Measurements from ENCODE around the gene CHTF8.
A peak's percentile ranks its signal among the peaks of the same experiment; 100 is the strongest.

The CHTF8 gene

DNA sequence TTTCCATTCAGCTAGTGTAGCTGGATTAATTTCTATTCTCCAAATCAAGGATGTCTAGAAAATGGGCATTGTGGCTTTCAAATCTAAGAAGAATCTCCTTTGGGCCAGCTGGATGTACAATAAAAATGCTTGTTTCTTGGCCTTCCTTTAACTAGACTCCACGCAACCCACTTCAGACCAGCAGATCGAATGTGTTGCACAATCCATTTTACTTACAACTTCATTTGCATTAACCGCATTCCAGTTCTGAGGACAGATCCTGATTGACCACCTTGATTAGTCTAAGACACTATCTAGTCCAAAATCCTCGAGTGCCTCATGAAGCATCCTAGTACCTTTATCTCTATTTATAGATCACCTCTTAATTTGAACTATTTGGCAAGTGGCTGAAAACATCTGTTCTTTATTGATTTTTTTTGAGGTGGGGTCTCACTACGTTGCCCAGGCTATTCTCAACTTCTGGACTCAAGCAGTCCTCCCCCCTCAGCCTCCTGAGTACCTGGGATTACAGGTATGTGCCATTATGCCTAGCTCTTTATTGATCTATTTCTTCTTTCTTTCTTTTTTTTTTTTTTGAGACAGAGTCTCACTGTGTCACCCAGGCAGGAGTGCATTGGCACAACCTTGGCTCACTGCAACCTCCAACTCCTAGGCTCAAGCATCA lies 47.2 kb downstream of the CHTF8 start:
- DNase-seq (ENCODE audit: low read depth), result no peak

DNA sequence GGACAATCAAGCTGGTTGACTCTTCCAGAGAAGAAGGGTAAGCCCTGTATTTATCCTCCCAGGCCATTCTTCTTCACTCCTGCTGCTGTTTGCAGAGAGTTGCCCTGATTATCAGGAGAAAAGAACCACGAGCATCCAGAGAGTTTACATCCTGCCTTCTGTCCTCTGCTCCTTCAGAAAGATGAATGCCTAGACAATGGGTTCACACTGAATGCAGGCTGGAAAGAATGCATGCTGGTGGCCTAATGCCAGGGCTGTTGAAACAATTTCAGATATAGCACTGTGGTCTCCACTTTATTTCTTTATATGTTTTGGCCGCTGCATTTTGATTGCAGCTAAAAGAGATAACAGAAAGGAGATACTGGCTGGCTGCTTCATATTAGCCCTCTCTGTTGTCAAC lies 48.1 kb downstream of the CHTF8 start:
- no peak for DNase-seq (ENCODE audit: low read depth)

DNA sequence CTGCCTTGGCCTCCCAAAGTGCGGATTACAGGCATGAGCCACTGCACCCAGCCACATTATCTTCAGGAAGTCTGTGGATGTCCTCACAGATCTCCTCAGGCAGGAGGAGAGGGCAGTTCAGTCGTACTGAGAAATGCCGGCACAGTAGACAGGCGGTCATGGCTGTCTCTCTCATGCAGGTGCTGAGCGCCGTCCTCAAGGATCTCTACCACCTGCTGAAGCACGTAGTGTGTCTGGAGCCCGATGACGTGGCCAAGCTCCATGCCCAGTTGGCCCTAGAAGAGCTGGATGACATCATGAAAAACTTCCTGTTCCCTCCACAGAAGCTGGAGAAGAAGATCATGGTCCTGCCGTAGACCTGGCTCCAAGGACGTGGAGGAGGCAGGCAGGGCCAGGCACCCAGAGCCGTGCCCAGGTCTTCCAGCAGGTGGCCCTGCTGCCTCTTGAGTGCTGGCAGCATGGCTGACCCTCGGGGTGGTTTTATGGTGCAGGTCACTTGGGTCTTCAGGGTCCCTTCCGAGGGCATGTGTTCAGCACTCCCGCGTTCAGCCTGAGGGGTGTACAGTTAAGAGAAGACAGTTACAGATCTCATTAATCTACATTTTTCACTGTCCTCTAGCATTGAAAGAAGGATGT lies 49.0 kb downstream of the CHTF8 start:
- DNase-seq (ENCODE audit: low read depth), result no peak

DNA sequence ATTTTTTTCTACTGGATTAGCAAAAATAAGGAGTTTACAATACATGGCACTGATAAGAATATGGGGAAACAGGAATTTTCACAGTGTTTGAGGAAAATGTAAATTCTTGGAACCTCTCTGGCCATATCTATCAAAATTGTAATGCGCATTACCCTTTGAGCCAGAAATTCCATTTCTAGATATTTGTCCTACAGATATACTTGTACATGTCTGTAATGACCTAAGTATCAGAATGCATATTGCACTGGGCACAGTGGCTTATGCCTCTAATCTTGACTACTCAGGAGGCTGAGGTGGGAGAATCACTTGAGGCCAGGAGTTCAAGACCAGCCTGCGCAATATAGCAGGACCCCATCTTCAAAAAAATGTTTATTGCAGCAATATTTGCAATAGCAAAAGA lies 52.7 kb downstream of the CHTF8 start:
- no peak for DNase-seq (ENCODE audit: low read depth)

DNA sequence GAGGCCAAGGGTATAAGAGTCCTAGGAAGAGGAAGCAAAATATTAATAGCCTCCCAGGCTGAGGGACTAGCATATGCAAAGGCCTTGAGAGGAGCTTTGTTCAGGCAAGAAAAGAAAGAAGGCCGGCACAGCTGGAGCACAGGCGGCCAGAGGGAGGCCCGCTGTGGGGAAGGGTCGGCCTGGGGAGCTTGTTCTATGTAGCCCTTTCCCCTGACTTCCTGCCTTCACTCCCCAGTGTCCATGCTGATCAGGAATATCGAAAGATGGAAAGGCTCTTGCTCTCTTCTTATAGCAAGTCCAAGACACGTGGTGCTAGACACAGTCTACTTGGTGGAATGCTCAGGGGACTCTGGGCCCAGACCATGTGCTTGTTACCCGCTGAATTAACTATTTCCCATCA lies 54.3 kb downstream of the CHTF8 start:
- DNase-seq (ENCODE audit: low read depth), result no peak

DNA sequence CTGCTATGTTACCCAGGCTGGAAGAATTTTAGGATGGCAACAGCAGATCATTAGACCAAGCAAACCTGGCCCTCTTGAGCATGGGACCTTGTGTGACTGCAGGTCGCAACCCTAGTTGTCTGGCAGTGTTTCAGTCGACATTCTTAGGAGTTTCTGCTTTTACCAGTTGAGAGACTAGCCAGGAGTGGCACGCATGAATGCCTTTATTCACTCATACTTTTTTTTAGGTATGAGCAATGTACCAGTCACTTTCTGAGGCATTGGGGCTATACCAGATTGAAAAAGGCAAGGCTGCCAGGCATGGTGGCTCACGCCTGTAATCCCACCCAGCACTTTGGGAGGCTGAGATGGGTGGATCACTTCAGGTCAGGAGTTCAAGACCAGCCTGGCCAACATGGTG lies 55.1 kb downstream of the CHTF8 start:
- peak; percentile 47 for DNase-seq (ENCODE audit: low read depth)

DNA sequence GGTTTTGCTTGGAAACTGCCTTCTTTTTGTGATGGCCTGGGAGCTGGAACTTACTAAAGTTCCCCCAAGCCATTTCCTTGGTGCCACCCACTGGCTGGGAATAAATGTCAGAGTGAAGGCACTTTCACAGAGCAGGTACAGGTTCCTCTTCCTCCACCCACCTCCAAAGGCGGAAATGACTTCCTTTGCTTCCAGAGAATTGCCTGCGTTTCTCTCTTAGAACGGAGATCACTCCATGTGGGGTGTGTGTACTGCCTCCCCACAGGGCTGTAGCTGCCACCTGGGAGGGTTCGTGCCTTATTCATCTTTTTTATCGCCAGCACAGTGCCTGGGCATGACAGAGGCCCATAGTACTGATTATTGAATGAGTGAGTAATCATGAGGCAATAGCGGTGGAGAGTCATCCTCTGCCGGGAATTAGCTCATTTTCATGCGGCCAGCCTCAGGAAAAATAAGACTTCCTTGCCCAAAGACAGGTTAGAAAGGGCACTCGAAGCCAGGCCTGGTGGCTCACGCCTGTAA lies 59.1 kb downstream of the CHTF8 start:
- peak; percentile 70 for DNase-seq (ENCODE audit: low read depth)

DNA sequence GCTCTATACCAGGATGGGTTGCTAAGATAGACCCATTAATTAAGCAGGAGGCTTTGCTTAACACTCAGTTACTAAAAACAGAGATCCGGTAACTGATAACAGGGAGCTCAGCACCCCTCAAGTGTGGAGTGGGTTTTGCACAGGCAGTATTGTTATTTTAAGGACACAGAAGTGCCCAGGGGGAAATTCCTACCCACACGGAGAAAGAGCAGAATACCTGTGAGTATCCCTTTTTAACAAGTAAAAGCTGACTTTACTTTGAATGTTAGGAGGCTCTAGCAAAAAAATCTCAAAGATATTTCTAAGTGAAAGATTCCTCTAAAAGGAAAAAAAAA lies 59.8 kb downstream of the CHTF8 start:
- DNase-seq (ENCODE audit: low read depth), result no peak

DNA sequence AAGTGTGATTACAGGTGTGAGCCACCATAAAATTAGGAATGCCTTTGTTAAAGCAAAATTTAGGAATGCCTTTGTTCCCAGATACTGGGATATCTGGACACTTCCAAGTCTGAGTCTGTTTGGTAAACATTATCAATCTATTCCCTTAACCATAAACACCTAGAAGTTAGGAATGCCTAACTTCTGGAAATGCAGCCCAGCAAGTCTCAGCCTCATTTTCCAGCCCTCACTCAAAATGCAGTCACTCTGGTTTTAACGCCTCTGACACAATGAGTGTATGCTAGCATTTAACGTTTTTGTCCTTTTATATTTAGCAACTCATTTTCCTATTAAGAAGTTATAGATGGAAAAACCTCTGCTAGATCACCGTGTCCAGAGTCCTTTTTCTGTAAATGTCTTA lies 61.4 kb downstream of the CHTF8 start:
- DNase-seq (ENCODE audit: low read depth), result no peak

DNA sequence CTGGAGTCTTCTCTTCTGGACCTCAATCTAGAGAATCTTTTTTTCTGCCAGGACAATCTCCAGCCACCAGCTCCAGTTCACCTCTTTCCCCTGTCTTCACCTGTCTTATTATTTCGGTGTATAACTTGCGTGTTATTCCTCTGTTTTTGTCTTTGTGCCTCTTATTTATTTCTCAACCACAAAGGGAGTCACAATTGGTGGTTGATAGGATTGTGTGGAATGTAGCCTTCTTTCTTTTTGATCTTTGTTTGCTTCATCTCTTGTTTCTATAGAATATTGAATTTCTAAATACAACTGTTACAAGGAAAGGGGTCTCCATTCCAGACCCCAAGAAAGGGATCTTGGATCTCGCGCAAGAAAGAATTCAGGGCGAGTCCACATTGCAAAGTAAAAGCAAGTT lies 62.9 kb downstream of the CHTF8 start:
- DNase-seq (ENCODE audit: low read depth), result no peak
